Prostate gland (tissue), 1 donor: ENCODE results near the gene IQCB1.

ENCODE experiments used
- POLR2A ChIP-seq: fragments of 450-650 bp; IDR thresholded peaks from one replicate; pipeline ENCODE4 v1.6.1; 2016; ENCODE audit warnings: antibody characterized with exemption, mild to moderate bottlenecking
- POLR2AphosphoS5 ChIP-seq: sonication (generic); formaldehyde crosslinking; IDR thresholded peaks from one replicate; pipeline ENCODE4 v1.6.1; 2017; ENCODE audit warnings: antibody characterized with exemption

GRCh38 chr3:121794264-121794983 lies 40.4 kb downstream of the IQCB1 start:
- TF ChIP-seq POLR2A, result no peak
- TF ChIP-seq POLR2AphosphoS5, result no peak
